ENCODE measurements around the gene ODAD2. TPM values are rescaled to one million over a fixed set of nuclear protein-coding genes. Genes with fewer than 3 reads are reported as not detected.

The ODAD2 gene
- total RNA-seq, 1 experiment from 2014 or later = 4.1 TPM

GRCh38 chr10:27944005-27944404 lies 54.9 kb downstream of the ODAD2 start:
- Mint-ChIP-seq H3K27me3 (ENCODE audit: low read depth) (no peaks in the 10 kb centered on the region), H3K36me3 (no peaks in the 10 kb centered on the region), H3K4me3 (no peak overlapping the region), H3K27ac (no peak overlapping the region), H3K9me3 (no peaks in the 10 kb centered on the region), H3K4me1 (no peaks in the 10 kb centered on the region; the same call in 1 of the 2 replicates)
- ChIA-PET POLR2A (interaction anchor here (0.5 kb wide), 1 partner anchor 18 kb away, joined by 3 read pairs; no protein-coding TSS in a partner anchor), CTCF (interaction anchor here (0.6 to 1.5 kb wide), 3 partner anchors 9 to 382 kb away, joined by 3 to 4 read pairs (median 3); no protein-coding TSS in a partner anchor)
- ATAC-seq = no peak
- DNase-seq (ENCODE audit: low spot score) = no peak
- no peak for TF ChIP-seq SP1 (CRISPR knock-in tag; conservative IDR thresholded peaks at IDR 0.05)

- Mint-ChIP-seq H3K27ac (no peak overlapping the region), H3K4me3 (no peak overlapping the region), H3K9me3 (peaks cover 7% of the 10 kb centered on the region), H3K4me1 (peaks cover 35% of the 10 kb centered on the region), H3K36me3 (no peaks in the 10 kb centered on the region), H3K27me3 (ENCODE audit: low read depth) (no peaks in the 10 kb centered on the region)
- ChIA-PET POLR2A (no interaction called here), CTCF (no interaction called here)
- TF ChIP-seq AR (CRISPR knock-in tag; IDR thresholded peaks at IDR 0.05) = no peak
- no peak for DNase-seq (ENCODE audit: low spot score)
- ATAC-seq = no peak
These were observed 84.0 kb downstream of the ODAD2 start for GRCh38 chr10:27914888-27915287.

DNA sequence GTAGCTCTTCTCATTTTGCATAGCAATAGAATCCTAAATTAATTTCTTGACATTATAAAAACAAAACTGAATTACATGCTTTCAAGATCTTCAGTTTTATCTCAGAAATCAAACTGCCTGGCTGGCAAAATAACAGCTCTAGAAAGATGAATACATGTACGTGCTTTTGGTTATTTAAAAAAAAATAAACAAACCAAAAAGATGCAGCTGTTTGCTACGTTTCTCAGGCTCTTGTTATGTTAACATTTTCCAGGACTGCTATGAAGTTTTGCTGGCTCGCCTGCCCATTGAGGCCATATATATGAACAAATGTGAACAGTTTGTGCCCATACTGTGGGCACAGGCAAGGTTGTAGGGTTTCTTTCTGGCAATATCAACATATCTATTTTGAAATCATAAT lies 86.6 kb downstream of the ODAD2 start:
- POLR2A ChIA-PET = no interaction called here
- H3K4me1 Mint-ChIP-seq = peaks cover 46% of the 10 kb centered on the region
- no peak for TF ChIP-seq TEAD4 (CRISPR knock-in tag; IDR thresholded peaks at IDR 0.05)
- TF ChIP-seq, protein P1, sequence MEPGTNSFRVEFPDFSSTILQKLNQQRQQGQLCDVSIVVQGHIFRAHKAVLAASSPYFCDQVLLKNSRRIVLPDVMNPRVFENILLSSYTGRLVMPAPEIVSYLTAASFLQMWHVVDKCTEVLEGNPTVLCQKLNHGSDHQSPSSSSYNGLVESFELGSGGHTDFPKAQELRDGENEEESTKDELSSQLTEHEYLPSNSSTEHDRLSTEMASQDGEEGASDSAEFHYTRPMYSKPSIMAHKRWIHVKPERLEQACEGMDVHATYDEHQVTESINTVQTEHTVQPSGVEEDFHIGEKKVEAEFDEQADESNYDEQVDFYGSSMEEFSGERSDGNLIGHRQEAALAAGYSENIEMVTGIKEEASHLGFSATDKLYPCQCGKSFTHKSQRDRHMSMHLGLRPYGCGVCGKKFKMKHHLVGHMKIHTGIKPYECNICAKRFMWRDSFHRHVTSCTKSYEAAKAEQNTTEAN (CRISPR knock-in tag; IDR thresholded peaks at IDR 0.05) = no peak
- no peak for TF ChIP-seq MYBL2 (CRISPR knock-in tag; IDR thresholded peaks at IDR 0.05)
- no peak for TF ChIP-seq ZMAT4 (CRISPR knock-in tag; IDR thresholded peaks at IDR 0.05)
- TF ChIP-seq GTF2I (CRISPR knock-in tag; conservative IDR thresholded peaks at IDR 0.05) = no peak
- TF ChIP-seq HMGA2 (CRISPR knock-in tag; IDR thresholded peaks at IDR 0.05) = no peak
- TF ChIP-seq, protein P2, sequence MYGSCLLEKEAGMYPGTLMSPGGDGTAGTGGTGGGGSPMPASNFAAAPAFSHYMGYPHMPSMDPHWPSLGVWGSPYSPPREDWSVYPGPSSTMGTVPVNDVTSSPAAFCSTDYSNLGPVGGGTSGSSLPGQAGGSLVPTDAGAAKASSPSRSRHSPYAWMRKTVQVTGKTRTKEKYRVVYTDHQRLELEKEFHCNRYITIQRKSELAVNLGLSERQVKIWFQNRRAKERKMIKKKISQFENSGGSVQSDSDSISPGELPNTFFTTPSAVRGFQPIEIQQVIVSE (CRISPR knock-in tag; IDR thresholded peaks at IDR 0.05; ENCODE audit: borderline replicate concordance) = no peak
- TF ChIP-seq, protein P3, sequence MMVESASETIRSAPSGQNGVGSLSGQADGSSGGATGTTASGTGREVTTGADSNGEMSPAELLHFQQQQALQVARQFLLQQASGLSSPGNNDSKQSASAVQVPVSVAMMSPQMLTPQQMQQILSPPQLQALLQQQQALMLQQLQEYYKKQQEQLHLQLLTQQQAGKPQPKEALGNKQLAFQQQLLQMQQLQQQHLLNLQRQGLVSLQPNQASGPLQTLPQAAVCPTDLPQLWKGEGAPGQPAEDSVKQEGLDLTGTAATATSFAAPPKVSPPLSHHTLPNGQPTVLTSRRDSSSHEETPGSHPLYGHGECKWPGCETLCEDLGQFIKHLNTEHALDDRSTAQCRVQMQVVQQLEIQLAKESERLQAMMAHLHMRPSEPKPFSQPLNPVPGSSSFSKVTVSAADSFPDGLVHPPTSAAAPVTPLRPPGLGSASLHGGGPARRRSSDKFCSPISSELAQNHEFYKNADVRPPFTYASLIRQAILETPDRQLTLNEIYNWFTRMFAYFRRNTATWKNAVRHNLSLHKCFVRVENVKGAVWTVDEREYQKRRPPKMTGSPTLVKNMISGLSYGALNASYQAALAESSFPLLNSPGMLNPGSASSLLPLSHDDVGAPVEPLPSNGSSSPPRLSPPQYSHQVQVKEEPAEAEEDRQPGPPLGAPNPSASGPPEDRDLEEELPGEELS (CRISPR knock-in tag; IDR thresholded peaks at IDR 0.05) = no peak
- no peak for TF ChIP-seq ZNF671 (CRISPR knock-in tag; IDR thresholded peaks at IDR 0.05)
- TF ChIP-seq FOXK1 (CRISPR knock-in tag; IDR thresholded peaks at IDR 0.05) = no peak

GRCh38 chr10:27911539-27911938 lies 87.3 kb downstream of the ODAD2 start:
- Mint-ChIP-seq H3K36me3 (no peaks in the 10 kb centered on the region), H3K27me3 (ENCODE audit: low read depth) (no peaks in the 10 kb centered on the region), H3K4me3 (peak overlapping the region; percentile 7), H3K27ac (peak overlapping the region; percentile 4), H3K4me1 (peaks cover 47% of the 10 kb centered on the region), H3K9me3 (peaks cover 10% of the 10 kb centered on the region)
- POLR2A ChIA-PET = no interaction called here
- ATAC-seq (peak; percentile 96), DNase-seq (ENCODE audit: low spot score) (peak; percentile 40)
- TF ChIP-seq, protein P3 (CRISPR knock-in tag; IDR thresholded peaks at IDR 0.05) = peak; percentile 20; the same call in 1 of the 2 replicates
- TF ChIP-seq TEAD1 (CRISPR knock-in tag; IDR thresholded peaks at IDR 0.05) = peak; percentile 32; the same call in 1 of the 2 replicates
- TF ChIP-seq, protein P4, sequence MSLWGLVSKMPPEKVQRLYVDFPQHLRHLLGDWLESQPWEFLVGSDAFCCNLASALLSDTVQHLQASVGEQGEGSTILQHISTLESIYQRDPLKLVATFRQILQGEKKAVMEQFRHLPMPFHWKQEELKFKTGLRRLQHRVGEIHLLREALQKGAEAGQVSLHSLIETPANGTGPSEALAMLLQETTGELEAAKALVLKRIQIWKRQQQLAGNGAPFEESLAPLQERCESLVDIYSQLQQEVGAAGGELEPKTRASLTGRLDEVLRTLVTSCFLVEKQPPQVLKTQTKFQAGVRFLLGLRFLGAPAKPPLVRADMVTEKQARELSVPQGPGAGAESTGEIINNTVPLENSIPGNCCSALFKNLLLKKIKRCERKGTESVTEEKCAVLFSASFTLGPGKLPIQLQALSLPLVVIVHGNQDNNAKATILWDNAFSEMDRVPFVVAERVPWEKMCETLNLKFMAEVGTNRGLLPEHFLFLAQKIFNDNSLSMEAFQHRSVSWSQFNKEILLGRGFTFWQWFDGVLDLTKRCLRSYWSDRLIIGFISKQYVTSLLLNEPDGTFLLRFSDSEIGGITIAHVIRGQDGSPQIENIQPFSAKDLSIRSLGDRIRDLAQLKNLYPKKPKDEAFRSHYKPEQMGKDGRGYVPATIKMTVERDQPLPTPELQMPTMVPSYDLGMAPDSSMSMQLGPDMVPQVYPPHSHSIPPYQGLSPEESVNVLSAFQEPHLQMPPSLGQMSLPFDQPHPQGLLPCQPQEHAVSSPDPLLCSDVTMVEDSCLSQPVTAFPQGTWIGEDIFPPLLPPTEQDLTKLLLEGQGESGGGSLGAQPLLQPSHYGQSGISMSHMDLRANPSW (CRISPR knock-in tag; conservative IDR thresholded peaks at IDR 0.05; ENCODE audit: low read depth) = no peak
- CTCF ChIA-PET = no interaction called here

More for the DNA sequence above, 86.6 kb downstream of the ODAD2 start:
- DNase-seq (ENCODE audit: low spot score) (no peak), ATAC-seq (no peak)
- H3K9me3 Mint-ChIP-seq = peaks cover 7% of the 10 kb centered on the region
- H3K27ac Mint-ChIP-seq = peak overlapping the region; percentile 95; the same call in 1 of the 2 replicates
- CTCF ChIA-PET = no interaction called here
- H3K36me3 Mint-ChIP-seq = no peaks in the 10 kb centered on the region
- no peaks in the 10 kb centered on the region for H3K27me3 Mint-ChIP-seq (ENCODE audit: low read depth)
- H3K4me3 Mint-ChIP-seq = no peak overlapping the region

All from WTC11 (cell line).